Right ventricle myocardium inferior (tissue), 1 donor: ENCODE results near the gene BEX5. TPM values are rescaled to one million over a fixed set of nuclear protein-coding genes. Genes with fewer than 3 reads are reported as not detected.
"Not testable (repeated sequence)": the region's sequence is repeated elsewhere in the genome, so short reads cannot be mapped to it uniquely, and the experiment has no call there.

Source experiments
- ATAC-seq: fragments of 200-7000 bp; cut with Tn5 transposase; one replicate; pipeline ENCODE4 v1.9.1; 2020; ENCODE audit warnings: mild to moderate bottlenecking, moderate library complexity
- DNase-seq: peaks from one replicate; pipeline ENCODE4 v3.0.0; 2021; ENCODE audit errors: missing footprints
- intact Hi-C: fragments of 100-400 bp; cut with DNase I; formaldehyde crosslinking; loops from one replicate; pipeline ENCODE4 v1.11.0; 2022
- long read RNA-seq: library from polyadenylated mRNA; unstranded; transcript quantifications from one replicate; pipeline ENCODE4 v2.0.0, GENCODE V29; 2021
- total RNA-seq: library from RNA; stranded (reverse); fragmentation: NEBNext Ultra II Directional; extraction: Animal tissue kit (Norgen Biotek cat#: 25700); gene quantifications from one replicate; pipeline ENCODE4 v1.2.1, GENCODE V29; 2021
- donor health status: DM: no; HTN: yes; CAD: no; lungs with severe emphysema.

The BEX5 gene
- total RNA-seq = 0.68 TPM
- long read RNA-seq = 0 reads

- peak; percentile 65 for DNase-seq
- ATAC-seq = peak; percentile 93
- intact Hi-C loops = no loop called here
Measured at GRCh38 chrX:102155806-102156179, at the start of gene BEX5. Gene BEX5, minus strand, starts transcription at chrX:102155977. Its CDS starts 1,712 bp downstream, at chrX:102154265.

GRCh38 chrX:102185967-102186720, 30.4 kb upstream of the BEX5 start:
- ATAC-seq = no peak
- no peak for DNase-seq

GRCh38 chrX:102154900-102155805, 624 bp downstream of the BEX5 start:
- ATAC-seq = no peak
- intact Hi-C loops = no loop called here
- DNase-seq = no peak

More at GRCh38 chrX:102185967-102186720, 30.4 kb upstream of the BEX5 start:
- intact Hi-C loops = no loop called here

GRCh38 chrX:102154218-102154860, 1.4 kb downstream of the BEX5 start:
- ATAC-seq (no peak), DNase-seq (no peak)
- intact Hi-C loops = no loop called here

GRCh38 chrX:102142274-102142673, 13.5 kb downstream of the BEX5 start, which contains the start of gene TCEAL6:
Gene TCEAL6, minus strand, starts transcription at chrX:102142481.
- ATAC-seq, intact Hi-C loops, DNase-seq: not testable (repeated sequence)

GRCh38 chrX:102141631-102142030, 14.1 kb downstream of the BEX5 start:
- ATAC-seq, intact Hi-C loops: not testable (repeated sequence)
- DNase-seq = peak; percentile 45

GRCh38 chrX:102140876-102141275, 14.9 kb downstream of the BEX5 start:
- DNase-seq, ATAC-seq, intact Hi-C loops: not testable (repeated sequence)

- no peak for ATAC-seq
- intact Hi-C loops = no loop called here
- DNase-seq = no peak
Measured at GRCh38 chrX:102138064-102138463, 17.7 kb downstream of the BEX5 start.

- intact Hi-C loops = no loop called here
Measured at GRCh38 chrX:102129473-102129872, 26.3 kb downstream of the BEX5 start.

GRCh38 chrX:102126863-102127262, 28.9 kb downstream of the BEX5 start:
- intact Hi-C loops = no loop called here
- DNase-seq = no peak
- no peak for ATAC-seq

More at GRCh38 chrX:102129473-102129872, 26.3 kb downstream of the BEX5 start:
- ATAC-seq (no peak), DNase-seq (no peak)

GRCh38 chrX:102126080-102126818, 29.5 kb downstream of the BEX5 start:
- DNase-seq, intact Hi-C loops, ATAC-seq: not testable (repeated sequence)

GRCh38 chrX:102125436-102125835, 30.3 kb downstream of the BEX5 start, which contains the start of gene TCEAL2:
Gene TCEAL2, plus strand, starts transcription at chrX:102125679. Its CDS starts 1,152 bp downstream, at chrX:102126831.
- ATAC-seq, DNase-seq, intact Hi-C loops: not testable (repeated sequence)

- intact Hi-C loops, ATAC-seq, DNase-seq: not testable (repeated sequence)
Measured at GRCh38 chrX:102125014-102125413, 30.8 kb downstream of the BEX5 start.

- no peak for ATAC-seq
- intact Hi-C loops = no loop called here
- DNase-seq = no peak
Measured at GRCh38 chrX:102115748-102116147, 40.0 kb downstream of the BEX5 start.

- DNase-seq = no peak
- intact Hi-C loops = no loop called here
- no peak for ATAC-seq
Measured at GRCh38 chrX:102113367-102113766, 42.4 kb downstream of the BEX5 start.
